Cardiac fibroblast (primary cell): ENCODE measurements around the gene KRT4.

Experiments
- DNase-seq, 2 donors: peaks; one replicate each; pipeline versions ENCODE4 v3.0.0 to v3.0.0-alpha.2; 2010; ENCODE audit warnings: low read depth in 2 of 2
- H3K4me3 ChIP-seq, 2 donors: replicated peaks in 1 of 2; 1 replicate in 1 of 2; 2 replicates in 1 of 2; pipeline ENCODE4 v1.5.1; 2011; ENCODE audit warnings: low read depth in 2 of 2, low read length in 2 of 2, mild to moderate bottlenecking in 2 of 2, moderate library complexity in 1 of 2
- CTCF ChIP-seq: IDR thresholded peaks from one replicate; pipeline ENCODE4 v1.5.1; 2011; ENCODE audit warnings: low read depth, mild to moderate bottlenecking, low read length, inconsistent platforms

The KRT4 gene

DNA sequence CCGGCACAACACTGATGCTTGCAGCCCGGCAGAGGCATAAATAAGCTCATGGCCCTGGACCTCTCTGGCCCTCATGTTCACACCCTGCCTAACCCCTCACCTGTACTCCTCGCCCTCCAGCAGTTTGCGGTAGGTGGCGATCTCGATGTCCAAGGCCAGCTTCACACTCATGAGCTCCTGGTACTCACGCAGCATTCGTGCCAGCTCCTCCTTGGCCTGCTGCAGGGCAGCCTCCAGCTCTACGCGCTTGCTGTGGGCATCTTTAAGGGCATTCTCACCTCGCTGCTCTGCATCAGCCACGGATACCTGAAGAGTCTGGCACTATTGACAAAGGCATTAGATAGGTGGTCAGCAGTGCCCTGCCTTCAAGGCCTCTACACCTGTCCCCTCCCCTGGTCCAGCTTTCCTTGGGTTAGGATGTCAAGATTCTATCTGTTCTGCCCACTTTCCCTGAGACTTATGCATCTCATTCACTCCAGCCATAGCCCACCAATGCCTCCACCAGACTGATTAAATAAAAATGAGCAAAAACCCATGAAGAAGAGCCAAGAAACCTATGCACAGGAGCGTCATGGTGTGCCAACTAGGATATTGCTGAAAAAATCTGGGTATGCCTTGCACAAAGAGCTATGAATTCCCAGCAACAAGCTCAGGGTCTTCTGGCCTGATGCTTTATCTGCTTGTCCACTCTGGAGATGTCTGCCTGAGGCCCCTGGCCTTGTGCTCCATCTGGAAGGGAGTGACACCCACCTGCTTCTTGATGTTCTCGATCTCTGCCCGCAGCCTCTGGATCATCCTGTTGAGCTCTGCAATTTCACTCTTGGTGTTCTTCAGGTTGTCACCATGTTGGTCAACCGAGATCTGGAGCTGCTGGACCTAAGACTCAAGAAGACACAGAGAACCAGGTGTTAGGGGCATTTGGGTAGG lies 6.1 kb downstream of the KRT4 start:
- no peak overlapping the region for H3K4me3 ChIP-seq
- no peak for TF ChIP-seq CTCF
- no peak for DNase-seq

DNA sequence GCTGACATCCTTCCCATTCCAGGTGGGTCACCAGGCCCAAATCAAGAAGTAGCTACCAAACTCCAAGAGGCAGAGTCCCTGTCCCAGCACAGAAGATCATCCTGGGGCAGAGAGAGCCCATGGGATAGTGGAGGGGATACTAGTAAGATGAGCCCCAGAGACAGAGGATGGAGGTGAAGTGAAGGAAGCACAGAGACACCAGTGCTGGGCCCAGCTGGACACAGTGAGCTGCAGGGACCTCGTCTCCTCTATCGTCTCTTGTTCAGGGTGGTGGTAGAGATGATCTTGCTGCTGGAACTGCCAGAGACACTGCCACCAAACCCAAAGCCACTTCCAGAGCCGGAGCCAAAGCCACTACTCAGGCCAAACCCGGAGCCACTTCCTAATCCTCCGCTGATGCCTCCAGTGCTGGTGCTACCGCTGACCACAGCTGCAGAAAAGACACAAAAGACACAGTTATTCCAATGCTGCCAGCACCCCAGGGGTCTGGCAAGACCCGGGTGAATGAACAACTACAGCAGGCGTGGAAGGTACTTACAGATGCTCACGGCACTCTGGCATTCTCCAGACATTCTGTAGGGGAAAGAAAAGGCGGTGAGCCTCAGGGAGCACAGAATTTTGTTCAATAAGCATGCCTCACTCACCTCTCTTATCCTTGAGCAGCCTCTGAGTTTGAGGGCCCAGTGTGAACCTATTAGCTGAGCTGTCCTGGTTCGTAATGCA lies 6.9 kb downstream of the KRT4 start:
- DNase-seq, result no peak
- H3K4me3 ChIP-seq, result no peak overlapping the region
- no peak for TF ChIP-seq CTCF

DNA sequence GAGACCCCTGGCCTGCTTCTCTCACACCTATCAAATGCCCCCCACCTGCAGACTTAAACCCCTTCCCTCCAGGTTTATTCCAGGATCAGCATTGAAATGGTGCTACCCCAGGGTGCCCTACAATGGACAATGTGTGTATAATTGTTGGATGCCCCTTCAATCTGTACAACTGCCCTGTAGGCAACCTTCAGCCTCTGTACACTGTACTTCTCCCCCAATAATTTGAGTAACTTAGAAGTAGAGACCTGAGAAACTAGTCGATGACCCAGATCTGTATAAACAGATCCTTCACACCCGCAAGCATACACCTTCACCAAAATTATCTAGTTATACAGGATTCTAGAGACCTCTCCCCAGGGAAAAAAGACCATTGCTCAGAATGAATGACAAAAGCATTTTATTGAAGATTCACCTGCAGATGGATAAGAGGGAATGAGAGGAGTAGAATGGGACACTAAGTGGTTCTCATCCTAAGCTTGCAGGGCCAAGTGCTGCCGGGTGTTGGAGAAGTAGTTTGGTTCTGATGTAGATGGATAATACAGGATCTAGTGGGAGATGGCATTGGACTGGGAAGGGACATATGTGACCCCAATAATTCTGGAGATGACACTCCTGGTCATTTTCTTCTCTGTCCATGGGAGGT lies 7.6 kb downstream of the KRT4 start:
- H3K4me3 ChIP-seq, result no peak overlapping the region
- no peak for TF ChIP-seq CTCF
- no peak for DNase-seq

GRCh38 chr12:52805739-52806138 lies 8.2 kb downstream of the KRT4 start:
- TF ChIP-seq CTCF, result no peak
- no peak for DNase-seq
- no peak overlapping the region for H3K4me3 ChIP-seq

GRCh38 chr12:52805000-52805399 lies 8.9 kb downstream of the KRT4 start:
- TF ChIP-seq CTCF, result no peak
- no peak for DNase-seq

DNA sequence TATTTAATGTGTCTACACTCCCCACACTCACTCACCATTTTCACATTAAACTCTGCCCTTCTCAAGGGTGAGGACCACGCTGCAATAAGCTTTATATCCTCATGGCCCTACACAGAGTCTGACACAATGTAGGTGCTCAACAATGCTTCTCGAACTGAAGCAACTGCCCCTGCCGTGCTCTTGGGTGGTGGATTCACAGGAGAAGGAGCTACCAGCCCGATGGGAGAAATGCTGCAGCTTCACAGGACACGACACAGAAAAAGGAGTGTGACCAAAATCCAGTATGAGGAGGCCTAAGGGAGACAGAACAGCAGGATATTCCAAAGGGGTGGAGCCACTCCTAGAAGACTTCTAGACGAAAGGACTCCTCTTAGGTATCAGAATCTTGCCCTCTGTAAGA lies 11.5 kb downstream of the KRT4 start:
- H3K4me3 ChIP-seq, result no peak overlapping the region
- TF ChIP-seq CTCF, result no peak
- DNase-seq, result no peak

More at GRCh38 chr12:52805000-52805399, 8.9 kb downstream of the KRT4 start:
- no peak overlapping the region for H3K4me3 ChIP-seq
